NCI-H774 (cell line): ENCODE measurements around the gene DCAF7.

Experiments used
- DNase-seq: peaks from one replicate; lab custom pipeline; 2025; lab: John Stamatoyannopoulos, UW

The DCAF7 gene

GRCh38 chr17:63549946-63550816 lies at the start of gene DCAF7:
Gene DCAF7, plus strand, starts transcription at chr17:63550477. Its CDS starts 201 bp downstream, at chr17:63550678.
- peak; percentile 100 for DNase-seq

DNA sequence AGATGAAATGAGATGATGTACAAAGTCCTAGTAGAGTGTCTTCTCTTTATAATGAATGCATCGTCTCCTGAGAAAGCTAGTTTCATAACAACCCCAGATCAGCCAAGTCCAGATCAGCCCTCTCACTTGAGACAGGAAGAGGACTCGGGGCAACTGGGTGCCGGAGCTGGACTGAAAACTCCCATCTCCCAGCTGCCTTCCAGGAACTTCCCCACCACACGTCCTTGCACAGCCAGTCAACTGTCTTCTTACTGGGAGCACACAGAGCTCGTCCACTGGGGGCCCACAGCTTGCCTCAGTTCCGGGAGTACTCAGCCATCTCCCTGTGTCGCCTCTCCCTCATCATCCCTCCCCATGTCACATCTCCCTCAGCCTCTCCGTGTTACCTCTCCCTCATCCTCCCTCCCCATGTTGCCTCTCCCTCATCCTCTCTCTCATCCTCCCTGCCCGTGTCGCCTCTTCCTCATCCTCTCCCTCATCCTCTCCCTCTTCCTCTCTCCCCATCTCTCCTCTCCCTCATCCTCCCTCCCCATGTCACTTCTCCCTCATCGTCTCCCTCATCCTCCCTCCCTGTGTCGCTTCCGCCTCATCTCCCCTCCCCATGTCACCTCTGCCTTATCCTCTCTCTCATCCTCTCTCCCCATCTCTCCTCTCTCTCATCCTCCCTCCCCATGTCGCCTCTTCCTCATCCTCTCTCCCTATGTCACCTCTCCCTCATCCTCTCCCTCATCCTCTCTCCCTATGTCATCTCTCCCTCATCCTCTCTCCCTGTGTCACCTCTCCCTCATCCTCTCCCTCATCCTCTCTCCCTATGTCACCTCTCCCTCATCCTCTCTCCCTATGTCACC lies 49.5 kb upstream of the DCAF7 start:
- DNase-seq: no peak

DNA sequence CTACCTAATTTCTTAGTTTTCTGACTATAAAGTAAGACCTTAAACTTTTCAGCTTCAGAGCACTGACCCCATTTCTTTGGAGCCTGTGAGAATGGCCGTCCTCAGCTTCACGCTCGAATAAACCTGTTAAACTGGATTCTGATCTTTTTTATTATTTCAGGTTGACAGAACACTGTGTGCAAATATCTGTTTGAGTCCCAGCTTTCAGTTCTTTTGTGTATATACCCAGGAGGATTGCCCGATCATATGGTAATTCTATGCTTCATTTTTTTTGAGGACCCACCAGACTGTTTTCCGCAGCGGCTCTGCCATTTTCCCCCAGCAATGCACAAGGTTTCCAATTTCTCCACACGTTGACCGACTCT lies 47.0 kb upstream of the DCAF7 start:
- peak; percentile 45 for DNase-seq

DNA sequence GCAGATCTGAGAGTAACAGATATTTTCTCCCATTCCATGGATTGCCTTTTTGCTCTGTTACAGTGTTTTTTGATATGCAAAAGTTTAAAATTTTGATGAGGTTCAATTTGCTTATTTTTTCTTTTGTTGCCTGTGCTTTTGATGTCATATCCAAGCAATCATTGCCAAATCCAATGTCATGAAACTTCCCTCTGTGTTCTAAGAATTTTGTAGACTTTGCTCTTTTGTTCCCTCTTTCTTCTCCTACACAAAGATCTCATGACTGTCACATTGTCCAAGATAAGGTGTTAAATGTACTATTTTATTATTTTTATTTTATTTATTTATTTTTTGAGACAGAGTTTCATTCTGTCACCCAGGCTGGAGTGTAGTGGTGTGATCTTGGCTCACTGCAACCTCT lies 46.0 kb upstream of the DCAF7 start:
- DNase-seq: no peak

GRCh38 chr17:63505341-63505740 lies 44.9 kb upstream of the DCAF7 start:
- DNase-seq: no peak

- no peak for DNase-seq
Observed at GRCh38 chr17:63506627-63507026, 43.6 kb upstream of the DCAF7 start.

GRCh38 chr17:63511331-63511730 lies 38.9 kb upstream of the DCAF7 start:
- no peak for DNase-seq

DNA sequence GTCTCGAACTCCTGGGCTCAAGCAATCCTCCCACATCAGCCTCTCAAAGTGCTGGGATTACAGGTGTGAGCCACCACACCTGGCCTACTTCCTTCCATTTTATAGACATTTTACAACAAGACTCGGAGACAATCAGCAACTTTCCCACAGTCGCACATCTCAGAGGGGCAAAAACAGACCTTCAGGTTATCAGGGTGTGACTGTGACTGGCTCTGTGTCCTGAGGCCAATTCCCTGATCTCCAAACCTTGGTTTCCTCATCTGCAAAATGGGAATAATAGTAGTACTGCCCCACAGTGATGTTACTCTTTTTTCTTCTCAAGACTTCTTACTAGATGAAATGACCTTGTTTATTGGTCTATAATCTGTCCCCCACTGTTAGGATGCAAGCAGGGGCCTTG lies 37.9 kb upstream of the DCAF7 start:
- DNase-seq: no peak

DNA sequence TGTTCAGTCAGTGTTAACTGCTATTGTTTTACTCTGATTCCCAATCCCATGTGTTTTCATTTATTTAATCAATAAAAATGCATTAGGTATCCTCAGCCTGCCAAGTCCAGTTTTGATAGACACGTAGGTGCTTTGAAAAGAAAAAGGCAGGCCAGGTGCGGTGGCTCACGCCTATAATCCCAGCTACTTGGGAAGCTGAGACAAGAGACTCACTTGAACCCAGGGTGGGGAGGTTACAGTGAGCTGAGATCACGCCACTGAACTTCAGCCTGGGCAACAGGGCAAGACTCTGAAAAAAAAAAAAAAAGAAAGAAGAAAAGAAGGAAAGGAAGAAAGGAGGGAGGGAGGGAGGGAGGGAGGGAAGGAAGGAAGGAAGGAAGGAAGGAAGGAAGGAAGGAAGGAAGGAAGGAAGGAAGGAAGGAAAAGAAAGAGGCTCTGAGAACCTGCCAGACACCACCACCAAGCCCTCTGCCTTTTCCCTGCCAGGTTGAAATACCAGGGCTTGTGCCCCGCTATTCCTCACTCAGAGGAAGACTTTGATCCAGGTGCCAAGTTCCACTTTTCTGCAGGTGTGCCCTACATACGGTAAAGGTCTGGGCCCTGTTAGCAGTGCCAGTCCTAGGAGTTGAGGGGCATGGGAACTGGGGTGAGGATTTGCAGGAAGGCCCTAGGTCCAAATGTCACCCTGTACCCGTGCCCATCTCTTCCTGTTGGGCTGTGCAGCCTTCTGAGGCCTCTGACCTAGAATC lies 37.2 kb upstream of the DCAF7 start:
- no peak for DNase-seq

DNA sequence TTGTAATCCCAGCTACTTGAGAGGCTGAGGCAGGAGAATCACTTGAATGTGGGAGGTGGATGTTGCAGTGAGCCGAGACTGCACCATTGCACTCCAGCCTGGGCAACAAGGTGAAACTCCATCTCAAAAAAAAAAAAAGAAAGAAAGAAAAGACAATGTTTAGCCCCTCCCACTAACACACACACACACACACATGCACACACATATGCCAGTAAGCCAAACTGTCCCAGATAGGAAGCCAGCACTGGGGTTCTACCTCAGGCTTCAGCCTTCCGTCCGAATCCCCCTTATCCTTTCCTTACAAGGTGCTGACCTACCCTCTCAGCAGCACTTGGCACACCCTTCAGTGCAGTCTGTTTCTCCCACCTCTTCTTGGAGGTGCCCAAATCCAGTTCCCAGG lies 35.8 kb upstream of the DCAF7 start:
- DNase-seq: no peak

GRCh38 chr17:63514974-63515373 lies 35.3 kb upstream of the DCAF7 start:
- no peak for DNase-seq

DNA sequence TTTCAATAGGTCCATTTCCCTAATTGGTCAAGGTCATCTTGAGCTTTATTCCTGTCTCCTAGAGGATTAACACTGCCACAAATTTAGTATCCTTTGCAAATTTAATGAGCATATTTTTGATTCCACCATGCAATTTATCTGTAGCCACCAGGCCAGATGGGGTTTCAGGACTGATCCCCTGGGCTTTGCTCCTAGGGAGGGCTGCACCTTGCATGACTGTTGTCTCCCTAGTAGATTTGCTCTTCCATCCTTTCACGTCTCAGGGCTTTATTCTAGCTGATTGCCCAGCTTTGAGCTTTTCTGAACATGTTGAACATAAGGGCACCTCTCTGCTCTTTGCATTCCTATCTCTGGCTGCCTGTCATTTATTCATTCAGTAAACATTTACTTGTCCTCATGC lies 34.9 kb upstream of the DCAF7 start:
- DNase-seq: no peak

- DNase-seq: no peak
Observed at GRCh38 chr17:63516910-63517824, 33.1 kb upstream of the DCAF7 start.

GRCh38 chr17:63517825-63518534 lies 32.3 kb upstream of the DCAF7 start:
- DNase-seq: no peak

DNA sequence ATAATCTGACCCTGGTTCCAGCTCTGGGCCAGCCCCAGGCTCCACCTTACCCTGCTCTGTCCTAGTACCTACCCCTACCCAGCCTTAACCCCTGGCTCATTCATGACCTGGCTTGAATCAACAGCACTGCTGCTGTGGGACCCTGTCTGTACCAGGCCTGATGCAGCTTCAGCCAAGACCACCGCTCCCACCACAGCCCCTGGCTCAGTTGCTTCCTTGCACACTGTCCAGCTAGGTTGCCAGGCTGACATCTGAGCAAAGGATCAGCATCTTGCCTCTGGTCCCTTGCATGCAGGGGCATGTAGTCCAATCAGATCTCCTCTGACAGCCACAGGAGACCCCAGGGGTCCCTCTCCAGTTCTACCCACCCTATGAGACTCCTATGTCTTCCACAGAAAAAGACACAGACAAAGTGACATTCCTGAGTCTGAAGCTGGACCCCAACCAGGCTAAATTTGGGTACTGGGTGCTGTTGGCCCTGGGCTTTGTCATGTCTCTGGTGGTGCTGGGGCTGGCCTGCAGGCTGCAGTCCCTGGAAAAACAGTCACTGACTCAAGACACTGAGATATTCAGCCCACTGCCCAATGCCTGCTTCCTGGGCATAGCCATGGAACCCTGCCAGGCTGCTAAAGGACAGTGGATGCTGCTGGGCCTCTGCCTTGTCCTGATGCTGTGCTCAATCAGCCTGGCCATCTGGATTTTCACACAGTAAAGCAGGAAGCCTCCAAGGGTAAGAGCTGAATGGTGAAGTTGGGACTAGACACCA lies 31.0 kb upstream of the DCAF7 start:
- DNase-seq: no peak

DNA sequence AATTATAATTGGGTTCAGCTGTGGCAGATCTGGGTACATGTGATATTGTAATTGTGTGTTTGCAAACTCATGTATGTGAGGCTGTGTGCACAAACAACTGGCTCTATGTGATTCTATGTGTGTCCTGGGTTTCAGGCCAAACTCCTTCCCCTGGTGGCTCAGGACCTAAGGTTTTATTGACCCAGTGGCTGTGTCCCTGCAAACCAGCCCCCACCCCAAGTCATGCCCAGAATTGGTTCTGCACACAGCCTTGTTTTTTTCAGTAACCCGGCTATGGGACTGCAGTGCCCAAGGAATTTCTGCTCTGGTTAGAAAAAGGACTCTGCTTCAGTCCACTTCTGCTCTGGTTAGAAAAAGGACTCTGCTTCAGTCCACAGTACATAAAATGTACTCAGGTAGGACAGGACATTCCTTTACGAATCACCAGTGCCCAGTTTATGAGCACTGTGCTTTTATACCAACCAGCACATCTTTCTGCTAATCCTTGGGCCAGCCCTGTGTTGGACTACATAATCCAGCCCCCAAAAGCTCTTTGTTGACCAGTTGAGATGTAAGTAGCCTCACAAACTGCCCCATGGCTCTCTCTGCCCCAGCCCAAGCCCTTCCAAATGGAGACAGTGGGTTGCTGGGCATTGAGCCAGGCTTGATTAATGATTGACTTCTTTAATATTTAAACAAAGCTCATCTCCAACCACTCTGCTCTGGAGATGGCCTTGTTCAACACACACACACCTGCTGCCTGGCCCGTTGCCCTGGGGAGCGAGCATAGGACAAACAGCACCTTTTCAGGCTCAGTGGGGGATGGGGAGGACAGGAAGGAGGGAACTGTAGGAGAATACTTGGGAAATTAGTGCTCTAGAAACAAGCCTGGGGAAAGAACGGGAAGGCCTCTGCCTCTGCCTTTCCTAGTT lies 30.1 kb upstream of the DCAF7 start:
- DNase-seq: peak; percentile 92

GRCh38 chr17:63523253-63523855 lies 26.9 kb upstream of the DCAF7 start, which contains the start of gene KCNH6:
Gene KCNH6, plus strand, starts transcription at chr17:63523358. Its CDS starts 56 bp downstream, at chr17:63523414.
- DNase-seq: no peak

DNA sequence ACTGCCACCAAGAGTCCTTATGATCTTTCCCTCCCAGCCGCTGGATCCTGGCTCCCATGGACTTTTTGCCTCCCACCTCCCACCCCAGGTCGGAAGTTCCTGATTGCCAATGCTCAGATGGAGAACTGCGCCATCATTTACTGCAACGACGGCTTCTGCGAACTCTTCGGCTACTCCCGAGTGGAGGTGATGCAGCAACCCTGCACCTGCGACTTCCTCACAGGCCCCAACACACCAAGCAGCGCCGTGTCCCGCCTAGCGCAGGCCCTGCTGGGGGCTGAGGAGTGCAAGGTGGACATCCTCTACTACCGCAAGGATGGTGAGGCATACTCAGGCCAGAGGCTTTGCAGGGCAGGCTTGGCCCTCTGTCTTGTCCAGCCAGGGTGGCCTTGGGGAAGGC lies 26.2 kb upstream of the DCAF7 start:
- no peak for DNase-seq
